ENCODE measurements around the gene ACSF3.

ACSF3 gene

GRCh38 chr16:89084814-89085612 is 8.6 kb upstream of the ACSF3 start:
- Histone ChIP-seq H3K4me3 (ENCODE audit: low read depth, low read length) (no peak overlapping the region), H3K36me3 (ENCODE audit: control insufficient read depth, insufficient read depth, low read length) (no peaks in the 10 kb centered on the region), H3K9me3 (ENCODE audit: control insufficient read depth, low read length) (no peaks in the 10 kb centered on the region), H3K27ac (no peak overlapping the region), H3K27me3 (ENCODE audit: control insufficient read depth, insufficient read depth, low read length) (no peaks in the 10 kb centered on the region), H3K79me2 (no peaks in the 10 kb centered on the region), H3K9ac (no peak overlapping the region), H3K4me2 (ENCODE audit: low read length) (no peak overlapping the region), H2AFZ (peak overlapping the region; percentile 50), H3K4me1 (peaks cover 4% of the 10 kb centered on the region)
- TF ChIP-seq CTCF (IDR thresholded peaks at IDR 0.05) = no peak

GRCh38 chr16:89085755-89086154 is 7.9 kb upstream of the ACSF3 start:
- Histone ChIP-seq H3K27ac (no peak overlapping the region), H3K36me3 (ENCODE audit: control insufficient read depth, insufficient read depth, low read length) (no peaks in the 10 kb centered on the region), H3K27me3 (ENCODE audit: control insufficient read depth, insufficient read depth, low read length) (no peaks in the 10 kb centered on the region), H2AFZ (no peak overlapping the region), H3K4me1 (peaks cover 4% of the 10 kb centered on the region), H3K4me3 (ENCODE audit: low read depth, low read length) (no peak overlapping the region), H3K79me2 (no peaks in the 10 kb centered on the region), H3K4me2 (ENCODE audit: low read length) (no peak overlapping the region), H3K9me3 (ENCODE audit: control insufficient read depth, low read length) (no peaks in the 10 kb centered on the region), H3K9ac (no peak overlapping the region)
- no peak for TF ChIP-seq CTCF (IDR thresholded peaks at IDR 0.05)

- no peak for TF ChIP-seq CTCF (IDR thresholded peaks at IDR 0.05)
Measured at GRCh38 chr16:89087922-89088497, 5.6 kb upstream of the ACSF3 start.

GRCh38 chr16:89089120-89089519 is 4.5 kb upstream of the ACSF3 start:
- Histone ChIP-seq H3K9me3 (ENCODE audit: control insufficient read depth, low read length) (no peaks in the 10 kb centered on the region), H3K36me3 (ENCODE audit: control insufficient read depth, insufficient read depth, low read length) (no peaks in the 10 kb centered on the region), H3K4me1 (peaks cover 4% of the 10 kb centered on the region), H3K27ac (no peak overlapping the region), H3K4me2 (ENCODE audit: low read length) (no peak overlapping the region), H2AFZ (no peak overlapping the region), H3K4me3 (ENCODE audit: low read depth, low read length) (no peak overlapping the region), H3K9ac (no peak overlapping the region), H3K27me3 (ENCODE audit: control insufficient read depth, insufficient read depth, low read length) (no peaks in the 10 kb centered on the region), H3K79me2 (peaks cover 5% of the 10 kb centered on the region)
- no peak for TF ChIP-seq CTCF (IDR thresholded peaks at IDR 0.05)

More at GRCh38 chr16:89087922-89088497, 5.6 kb upstream of the ACSF3 start:
- H3K79me2 ChIP-seq = peaks cover under 1% of the 10 kb centered on the region
- H3K4me2 ChIP-seq (ENCODE audit: low read length) = no peak overlapping the region
- no peak overlapping the region for H2AFZ ChIP-seq
- H3K36me3 ChIP-seq (ENCODE audit: control insufficient read depth, insufficient read depth, low read length) = no peaks in the 10 kb centered on the region
- no peak overlapping the region for H3K9ac ChIP-seq
- H3K9me3 ChIP-seq (ENCODE audit: control insufficient read depth, low read length) = no peaks in the 10 kb centered on the region
- H3K4me1 ChIP-seq = peaks cover 4% of the 10 kb centered on the region
- H3K27me3 ChIP-seq (ENCODE audit: control insufficient read depth, insufficient read depth, low read length) = no peaks in the 10 kb centered on the region
- no peak overlapping the region for H3K4me3 ChIP-seq (ENCODE audit: low read depth, low read length)
- no peak overlapping the region for H3K27ac ChIP-seq

Measured in parathyroid adenoma (tissue), 2 donors.